Posterior vena cava (tissue), 2 donors: Measurements from ENCODE around the gene MCTP2. TPM values are rescaled to one million over a fixed set of nuclear protein-coding genes. Genes with fewer than 3 reads are reported as not detected.

Source experiments
- DNase-seq: peaks from one replicate; pipeline ENCODE4 v3.0.0-alpha.2; 2020; ENCODE audit warnings: low spot score
- intact Hi-C, 2 donors: fragments of 100-400 bp; cut with DNase I; formaldehyde crosslinking; loops; one replicate each; pipeline versions ENCODE4 v1.14.1 to v1.14.2; 2022 to 2023
- total RNA-seq, 2 donors: library from RNA; stranded (reverse); fragmentation: NEBNext Ultra II Directional; extraction: Animal tissue kit (Norgen Biotek cat#: 25700); gene quantifications; one replicate each; pipeline ENCODE4 v1.2.1, GENCODE V29; 2021
- donor health status: DM: yes; HTN: yes; CAD: no.
- donor health status: DM: yes; HTN: yes; CAD: no.

The MCTP2 gene
- total RNA-seq, 2 donors from 2014 or later = 3.7 to 8.2 TPM

- no peak for DNase-seq
- intact Hi-C loops = no loop called here
Measured at GRCh38 chr15:94258246-94258645, 26.9 kb downstream of the MCTP2 start.

DNA sequence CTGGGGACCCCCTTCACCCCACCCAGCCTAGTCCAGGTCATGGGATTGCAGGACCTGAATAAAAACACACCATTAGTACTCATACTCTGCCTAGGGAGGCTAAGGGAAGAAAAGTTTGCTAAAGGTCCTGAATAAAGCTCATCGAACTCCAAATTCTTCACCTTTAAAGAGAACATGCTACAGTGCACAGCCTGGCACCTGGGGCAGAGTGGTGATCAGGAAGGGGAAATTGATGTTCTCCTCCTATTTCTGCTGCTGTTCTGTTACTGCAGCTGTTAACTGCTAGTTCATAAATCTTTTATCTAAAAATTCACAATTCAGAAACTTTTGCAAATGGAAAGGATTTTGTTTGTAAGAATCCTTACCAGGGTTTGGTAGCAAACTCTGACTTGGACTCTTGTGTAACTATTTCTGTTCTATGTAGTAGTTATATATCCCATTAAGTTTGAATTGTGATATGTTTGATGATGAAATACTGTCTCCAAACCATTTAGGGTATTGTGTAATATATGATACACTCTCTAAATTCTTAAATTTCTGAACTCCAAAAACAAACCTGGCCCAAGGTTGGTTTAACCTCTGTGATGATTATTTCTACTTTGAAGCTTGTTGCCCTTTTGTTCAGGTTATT, 27.9 kb downstream of the MCTP2 start:
- no peak for DNase-seq
- intact Hi-C loops = no loop called here

DNA sequence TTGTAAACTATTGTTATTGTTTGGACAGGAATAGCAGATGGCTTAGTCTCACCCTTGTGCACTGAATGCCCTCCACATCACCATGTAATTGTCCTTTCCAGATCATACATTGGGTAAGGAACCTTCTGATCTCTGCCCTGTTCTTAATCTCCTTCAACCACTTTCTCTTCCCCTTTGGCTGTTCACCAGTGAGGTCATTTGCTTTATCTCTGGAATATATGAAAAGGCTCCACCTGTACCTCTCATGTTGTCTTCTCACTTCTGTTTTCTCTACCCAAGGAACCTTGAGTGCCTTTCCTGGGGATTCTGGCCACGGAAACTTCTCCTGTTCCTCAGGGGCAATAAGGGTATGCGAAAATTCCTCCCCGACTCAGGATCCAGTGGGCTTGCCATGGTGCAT, 28.5 kb downstream of the MCTP2 start:
- no peak for DNase-seq
- intact Hi-C loops = no loop called here

- DNase-seq = no peak
- intact Hi-C loops = no loop called here
Measured at GRCh38 chr15:94262201-94262600, 30.8 kb downstream of the MCTP2 start.

DNA sequence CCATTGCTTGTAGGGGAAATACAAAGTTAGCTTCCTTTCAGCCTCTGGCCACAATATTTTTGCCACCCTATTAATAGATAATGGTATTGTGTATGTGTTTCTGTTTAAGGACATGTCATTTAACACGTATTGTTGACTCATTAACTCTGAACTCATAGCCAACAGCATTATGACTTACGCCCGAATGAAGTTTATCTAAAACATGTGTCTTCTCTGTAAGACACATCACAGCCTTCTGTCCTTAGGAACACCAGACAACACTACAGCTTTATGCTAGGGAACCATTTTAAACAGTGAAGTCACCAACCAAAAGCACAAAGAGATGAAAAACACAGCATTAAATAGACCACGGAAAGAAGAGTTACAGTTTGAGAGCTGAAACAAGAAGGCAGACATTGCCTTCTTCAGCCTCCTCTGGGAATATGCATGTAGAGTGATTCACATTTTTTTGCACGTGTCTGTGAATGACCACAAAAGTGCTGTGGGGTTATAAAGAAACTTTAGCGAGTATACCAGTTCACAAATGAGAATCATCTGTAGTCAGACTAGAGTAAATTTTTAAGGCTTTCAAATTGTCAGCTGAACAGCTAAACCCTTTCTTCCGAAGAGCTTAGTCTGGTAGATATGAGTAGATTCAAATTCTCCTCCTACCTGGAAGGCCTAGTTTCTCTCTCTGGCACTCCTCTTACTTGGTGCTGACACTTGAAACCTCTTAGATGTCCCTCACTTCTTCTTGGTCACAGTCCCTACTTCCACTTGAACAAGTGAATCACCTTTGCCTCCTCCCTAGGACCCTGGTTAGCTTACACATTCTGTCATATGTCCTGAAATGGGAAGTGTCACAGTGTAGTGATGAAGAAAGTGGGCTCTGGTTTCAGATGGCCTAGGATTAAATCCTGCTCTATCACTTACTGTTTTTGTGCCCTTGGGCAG, 32.2 kb downstream of the MCTP2 start:
- DNase-seq = no peak
- intact Hi-C loops = no loop called here

GRCh38 chr15:94265009-94265408, 33.6 kb downstream of the MCTP2 start:
- no peak for DNase-seq
- intact Hi-C loops = no loop called here

GRCh38 chr15:94265982-94266381, 34.6 kb downstream of the MCTP2 start:
- intact Hi-C loops = no loop called here
- no peak for DNase-seq

GRCh38 chr15:94266789-94267188, 35.4 kb downstream of the MCTP2 start:
- intact Hi-C loops = no loop called here
- no peak for DNase-seq

DNA sequence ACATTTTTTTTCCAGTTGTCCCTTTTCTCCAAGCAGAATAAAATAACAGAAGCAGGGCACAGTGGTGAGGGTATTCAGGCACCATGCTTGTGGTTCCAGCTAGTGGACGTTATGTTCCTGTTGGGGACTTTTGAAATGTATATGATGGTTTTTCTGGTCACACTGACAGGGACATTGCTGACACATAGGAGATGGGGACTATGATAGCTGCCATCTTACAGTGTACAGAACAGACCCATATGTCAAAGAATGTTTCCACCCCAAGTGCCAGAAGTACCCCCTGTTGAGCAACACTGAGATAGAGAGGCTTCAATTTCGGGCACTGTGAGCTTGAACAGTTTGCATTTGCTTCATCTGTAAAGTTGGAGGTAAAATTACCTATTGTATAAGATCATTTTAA, 38.6 kb downstream of the MCTP2 start:
- no peak for DNase-seq
- intact Hi-C loops = no loop called here

DNA sequence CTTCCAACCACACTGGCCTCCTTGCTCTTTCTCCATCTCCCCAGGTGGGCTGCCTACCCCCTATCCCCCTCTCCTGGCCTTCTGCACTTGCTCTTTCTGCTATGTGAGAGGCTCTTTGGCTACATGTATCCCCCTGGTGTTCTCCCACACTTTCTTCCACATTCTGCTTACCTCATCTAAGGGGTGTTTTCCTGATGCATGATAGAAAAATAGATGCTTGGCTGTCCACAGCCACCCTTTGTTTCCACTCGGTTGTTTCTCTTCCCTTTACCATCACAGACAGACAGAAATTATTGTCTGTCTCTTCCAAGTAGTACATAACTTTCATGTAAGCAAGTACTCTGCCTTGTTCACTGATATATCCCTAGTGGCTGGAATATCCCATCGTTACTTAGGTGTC, 39.2 kb downstream of the MCTP2 start:
- intact Hi-C loops = no loop called here
- DNase-seq = no peak

GRCh38 chr15:94272251-94272898, 41.0 kb downstream of the MCTP2 start:
- intact Hi-C loops = no loop called here
- no peak for DNase-seq

DNA sequence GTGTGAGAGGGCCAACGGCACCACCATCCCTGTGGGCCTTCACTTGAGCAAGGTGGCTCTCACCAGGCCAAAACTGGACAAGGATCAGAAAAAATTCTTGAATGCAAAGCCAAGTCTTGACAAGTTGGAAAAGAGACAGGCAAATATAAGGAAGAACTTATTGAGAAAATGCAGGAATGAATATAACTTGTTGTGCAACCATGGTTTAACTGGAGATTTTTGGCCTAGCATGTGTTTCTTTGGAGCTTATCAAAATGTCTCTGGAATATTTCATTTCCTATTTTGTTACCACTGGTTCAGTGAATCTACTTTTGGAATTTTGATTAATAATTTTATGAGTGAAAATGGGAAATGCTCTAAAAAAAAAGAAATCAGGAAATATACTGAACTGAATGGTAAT, 42.5 kb downstream of the MCTP2 start:
- no peak for DNase-seq
- intact Hi-C loops = no loop called here

DNA sequence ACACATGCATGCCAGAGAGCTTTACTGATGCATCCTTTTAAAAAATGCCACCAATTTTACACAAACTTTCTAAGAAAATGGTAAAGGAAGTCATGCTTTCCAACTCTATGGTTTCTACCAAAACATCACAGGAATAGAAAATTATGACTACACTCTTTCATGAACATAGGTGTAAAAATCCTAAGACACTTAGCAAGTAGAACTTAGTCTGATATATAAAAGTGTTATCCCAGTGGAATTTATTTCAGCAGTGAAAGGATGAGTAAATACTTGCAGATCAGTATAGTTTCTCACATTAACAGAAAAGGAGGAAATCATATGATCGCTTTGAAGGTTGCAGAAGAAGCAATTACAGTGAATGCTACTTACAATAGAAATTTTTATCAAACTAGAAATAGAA, 43.4 kb downstream of the MCTP2 start:
- intact Hi-C loops = no loop called here
- no peak for DNase-seq

GRCh38 chr15:94277485-94277884, 46.1 kb downstream of the MCTP2 start:
- intact Hi-C loops = no loop called here
- no peak for DNase-seq

- DNase-seq = no peak
- intact Hi-C loops = no loop called here
Measured at GRCh38 chr15:94279736-94280135, 48.4 kb downstream of the MCTP2 start.

DNA sequence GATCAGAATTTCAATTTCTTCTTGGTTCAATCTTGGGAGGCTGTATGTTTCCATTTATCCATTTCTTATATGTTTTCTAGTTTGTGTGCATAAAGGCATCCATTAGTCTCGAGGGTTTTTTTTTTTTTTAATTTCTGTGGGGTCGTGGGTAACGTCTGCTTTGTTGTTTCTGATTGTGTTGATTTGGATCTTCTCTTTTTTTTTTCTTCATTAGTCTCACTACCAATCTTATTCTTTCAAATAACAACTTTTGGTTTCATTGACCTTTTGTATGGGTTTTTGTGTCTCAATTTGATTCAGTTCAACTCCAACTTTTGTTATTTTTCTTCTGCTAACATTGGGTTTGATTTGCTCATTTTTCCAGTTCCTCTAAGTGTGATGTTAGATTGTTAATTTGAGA, 48.9 kb downstream of the MCTP2 start:
- no peak for DNase-seq
- intact Hi-C loops = no loop called here

GRCh38 chr15:94282269-94283250, 51.2 kb downstream of the MCTP2 start:
- no peak for DNase-seq
- intact Hi-C loops = no loop called here

- intact Hi-C loops = no loop called here
- no peak for DNase-seq
Measured at GRCh38 chr15:94286583-94286982, 55.2 kb downstream of the MCTP2 start.

DNA sequence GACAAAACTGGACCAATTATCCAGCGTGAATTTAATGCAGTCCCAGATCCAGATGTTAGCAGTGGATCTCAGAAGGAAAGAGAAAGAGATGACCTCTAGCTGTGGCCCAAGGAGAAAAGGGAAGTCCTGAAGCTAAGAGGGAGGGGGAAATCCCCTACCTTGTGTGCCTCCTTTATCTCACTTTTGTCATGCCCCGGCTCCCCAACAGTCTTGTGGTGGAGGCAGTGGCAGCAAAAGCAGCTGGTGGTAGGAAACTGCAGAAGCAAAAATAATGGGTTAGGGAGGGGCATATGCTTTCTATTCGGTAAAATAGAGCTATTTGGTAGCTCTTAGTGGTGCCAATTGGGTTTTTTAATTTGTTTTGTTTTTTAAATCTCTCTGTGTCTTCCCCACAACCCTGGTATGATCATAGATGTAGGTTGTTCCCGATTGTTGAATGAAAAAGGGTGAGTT, 56.5 kb downstream of the MCTP2 start:
- intact Hi-C loops = no loop called here
- no peak for DNase-seq
